Stimulated activated memory B cell treated with anti-CD40 and anti-IgM and Interleukin-4, amounts not matched to agents 10 μg/mL and 1 μg/mL and 100 μg/mL, for 72 hours (primary cell): ENCODE data around the gene RNF111.

ENCODE experiments used
- ATAC-seq: fragments of 150-1000 bp; cut with Tn5 transposase; 2 replicates; pipeline ENCODE4 v1.10.0; 2021
- H3K27ac Mint-ChIP-seq: one replicate; pipeline ENCODE4 v1.8.0; 2022; ENCODE audit warnings: mild to moderate bottlenecking, mixed read lengths
- H3K27me3 Mint-ChIP-seq: one replicate; pipeline ENCODE4 v1.8.0; 2022; ENCODE audit warnings: mixed read lengths
- H3K36me3 Mint-ChIP-seq: one replicate; pipeline ENCODE4 v1.8.0; 2022; ENCODE audit warnings: mixed read lengths
- H3K4me1 Mint-ChIP-seq: one replicate; pipeline ENCODE4 v1.8.0; 2022; ENCODE audit warnings: mixed read lengths
- H3K4me3 Mint-ChIP-seq: one replicate; pipeline ENCODE4 v1.8.0; 2022; ENCODE audit warnings: mild to moderate bottlenecking, moderate library complexity, mixed read lengths
- H3K9me3 Mint-ChIP-seq: one replicate; pipeline ENCODE4 v1.8.0; 2022; ENCODE audit warnings: mixed read lengths

Gene RNF111

DNA sequence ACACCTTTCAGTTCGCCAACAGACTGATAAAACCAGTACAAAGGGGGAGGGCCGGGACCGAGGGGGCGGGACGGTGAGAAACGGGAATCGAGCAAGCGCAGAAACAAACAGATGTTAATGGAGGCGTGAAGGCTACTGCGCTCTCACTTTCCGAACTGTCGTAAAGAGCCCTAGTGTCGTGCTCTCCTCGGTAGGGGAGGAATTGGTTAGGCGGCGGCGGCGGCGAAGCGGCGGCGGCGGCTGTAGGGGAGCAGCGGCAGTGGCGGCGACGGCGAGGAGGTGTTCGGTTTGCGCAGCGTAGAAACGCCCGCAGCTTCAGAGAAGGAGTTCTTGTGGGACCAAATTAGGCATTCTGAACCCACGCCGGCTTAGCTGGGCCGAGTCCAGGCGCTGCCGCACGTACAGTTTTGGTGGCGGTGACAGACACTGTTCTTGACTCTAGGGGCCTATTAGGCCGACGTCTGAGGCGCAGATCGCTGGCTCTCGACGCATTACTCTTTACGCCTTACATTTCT lies at the start of gene RNF111:
RNF111 (plus strand) TSS at position 173 of the 515 bp plus-strand sequence. CDS start 43,160 bp downstream, outside the sequence.
- H3K4me1 Mint-ChIP-seq: peaks cover 33% of the 10 kb centered on the region
- H3K27me3 Mint-ChIP-seq: no peaks in the 10 kb centered on the region
- H3K36me3 Mint-ChIP-seq: peaks cover 15% of the 10 kb centered on the region
- H3K27ac Mint-ChIP-seq: peak within 1 kb of the TSS; percentile 96
- peak; percentile 94 for ATAC-seq
- H3K4me3 Mint-ChIP-seq: peak within 1 kb of the TSS; percentile 92
- H3K9me3 Mint-ChIP-seq: no peaks in the 10 kb centered on the region

- ATAC-seq: no peak
- no peaks in the 10 kb centered on the region for H3K4me1 Mint-ChIP-seq
- no peak overlapping the region for H3K4me3 Mint-ChIP-seq
- H3K9me3 Mint-ChIP-seq: no peaks in the 10 kb centered on the region
- H3K27me3 Mint-ChIP-seq: no peaks in the 10 kb centered on the region
- no peak overlapping the region for H3K27ac Mint-ChIP-seq
- no peaks in the 10 kb centered on the region for H3K36me3 Mint-ChIP-seq
Observed at GRCh38 chr15:58947179-58947578, 40.3 kb upstream of the RNF111 start.

DNA sequence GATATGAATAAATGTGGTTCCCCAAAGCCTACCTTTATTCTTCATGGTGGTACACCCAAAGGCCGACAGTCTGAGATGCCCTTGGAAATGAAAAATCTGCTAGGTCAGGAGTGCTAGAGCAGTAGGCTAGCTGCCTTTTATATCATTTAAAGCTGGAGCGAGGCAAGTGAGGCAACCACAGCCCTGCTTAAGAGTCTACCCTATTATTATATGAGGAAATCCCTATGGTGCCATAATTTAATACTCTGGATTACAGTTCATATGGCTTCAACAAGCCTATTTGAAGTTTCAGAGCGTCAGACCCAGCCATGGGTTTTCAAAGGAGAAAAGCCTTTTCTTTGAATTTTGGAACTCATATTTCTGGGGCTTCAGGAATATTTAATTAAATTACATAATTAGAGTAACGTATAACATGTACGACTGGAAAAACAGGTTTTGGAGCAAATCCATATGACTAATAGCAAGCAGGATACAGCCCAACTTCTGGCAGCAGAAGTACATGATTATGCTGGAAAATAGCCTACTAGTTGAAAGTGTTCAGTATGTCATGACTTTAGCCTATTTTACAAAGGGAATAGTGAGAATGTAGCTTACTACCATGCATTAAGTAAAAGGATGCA lies 36.0 kb upstream of the RNF111 start:
- H3K4me1 Mint-ChIP-seq: peaks cover 6% of the 10 kb centered on the region
- no peak for ATAC-seq
- H3K36me3 Mint-ChIP-seq: no peaks in the 10 kb centered on the region
- no peaks in the 10 kb centered on the region for H3K9me3 Mint-ChIP-seq
- H3K4me3 Mint-ChIP-seq: no peak overlapping the region
- no peak overlapping the region for H3K27ac Mint-ChIP-seq
- H3K27me3 Mint-ChIP-seq: no peaks in the 10 kb centered on the region

DNA sequence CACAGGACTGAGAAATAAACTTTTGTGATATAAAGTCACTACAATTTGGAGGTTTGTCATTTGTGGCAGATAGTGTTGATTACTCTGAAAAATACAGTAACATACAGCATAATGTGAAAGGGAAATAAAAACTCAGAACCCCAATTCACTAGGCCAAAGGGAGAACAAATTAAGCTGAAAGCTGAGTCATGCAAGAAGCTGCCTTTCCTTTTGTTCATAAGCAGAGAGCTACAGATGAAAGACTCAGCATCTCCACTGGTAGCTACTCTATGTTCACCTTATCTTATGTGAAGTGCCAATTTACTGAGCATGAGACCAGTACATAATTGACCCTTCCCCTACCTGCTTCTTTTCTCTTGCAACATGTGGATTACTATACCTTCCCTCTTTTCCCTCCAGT lies 34.7 kb upstream of the RNF111 start:
- H3K27me3 Mint-ChIP-seq: no peaks in the 10 kb centered on the region
- H3K4me3 Mint-ChIP-seq: no peak overlapping the region
- ATAC-seq: no peak
- no peaks in the 10 kb centered on the region for H3K36me3 Mint-ChIP-seq
- peaks cover 12% of the 10 kb centered on the region for H3K4me1 Mint-ChIP-seq
- H3K9me3 Mint-ChIP-seq: no peaks in the 10 kb centered on the region
- H3K27ac Mint-ChIP-seq: no peak overlapping the region

DNA sequence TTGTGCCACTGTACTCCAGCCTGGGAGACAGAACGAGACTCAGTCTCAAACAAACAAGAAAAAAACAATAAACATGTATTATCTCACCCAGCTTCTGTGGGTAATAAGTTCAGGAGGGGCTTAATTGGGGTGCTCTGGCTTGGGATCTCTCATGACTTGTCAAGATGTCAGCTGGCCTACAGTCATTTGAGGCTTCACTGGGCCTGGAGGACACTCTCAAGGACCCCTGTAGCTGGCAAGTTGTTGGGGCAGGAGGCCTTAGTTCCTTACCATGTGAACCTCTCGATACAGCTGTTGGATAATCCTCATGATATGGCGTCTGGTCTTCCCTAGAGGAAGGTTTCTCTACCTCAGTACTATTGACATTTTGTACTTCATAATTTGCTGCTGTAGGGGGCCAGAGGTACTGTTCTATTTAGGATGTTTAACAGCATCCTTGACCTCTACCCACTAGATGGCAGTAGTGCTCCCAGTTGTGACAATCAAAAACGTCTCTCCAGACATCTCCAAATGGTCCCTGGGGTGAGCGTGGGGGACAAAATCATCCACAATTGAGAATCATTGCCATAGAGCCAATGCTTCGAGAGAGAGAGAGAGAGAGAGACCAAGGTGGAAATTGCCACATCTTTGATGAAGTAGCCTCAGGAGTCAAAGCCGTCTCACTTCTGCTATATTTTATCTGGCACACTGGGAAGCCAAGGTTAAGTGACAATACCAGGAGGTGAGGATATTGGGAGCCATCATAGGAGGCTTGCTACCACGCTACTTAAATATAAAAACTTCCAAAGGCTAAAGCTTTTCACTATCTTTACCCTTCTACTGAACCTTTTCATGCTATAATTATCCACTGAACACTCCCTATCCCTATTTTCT lies 30.1 kb upstream of the RNF111 start:
- H3K4me1 Mint-ChIP-seq: peaks cover 11% of the 10 kb centered on the region
- no peak overlapping the region for H3K4me3 Mint-ChIP-seq
- no peaks in the 10 kb centered on the region for H3K27me3 Mint-ChIP-seq
- H3K9me3 Mint-ChIP-seq: no peaks in the 10 kb centered on the region
- peak; percentile 88 for ATAC-seq
- H3K36me3 Mint-ChIP-seq: no peaks in the 10 kb centered on the region
- H3K27ac Mint-ChIP-seq: peak overlapping the region; percentile 8

DNA sequence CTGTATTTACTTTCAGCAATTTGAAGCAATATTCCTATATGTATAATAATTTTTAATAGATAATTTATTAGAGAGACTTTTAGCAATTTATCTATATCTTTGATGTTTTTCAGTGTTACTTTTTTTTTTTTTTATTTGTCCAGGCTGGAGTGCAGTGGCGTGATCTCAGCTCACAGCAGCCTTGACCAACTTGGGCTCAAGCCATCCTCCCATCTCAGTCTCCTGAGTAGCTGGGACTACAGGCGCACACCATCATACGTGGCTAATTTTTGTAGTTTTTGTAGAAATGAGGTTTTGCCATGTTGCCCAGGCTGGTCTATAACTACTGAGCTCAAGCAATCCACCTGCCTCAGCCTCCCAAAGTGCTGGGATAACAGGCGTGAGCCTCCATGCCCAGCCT lies 28.7 kb upstream of the RNF111 start:
- no peaks in the 10 kb centered on the region for H3K9me3 Mint-ChIP-seq
- H3K27ac Mint-ChIP-seq: no peak overlapping the region
- no peak for ATAC-seq
- H3K27me3 Mint-ChIP-seq: no peaks in the 10 kb centered on the region
- no peak overlapping the region for H3K4me3 Mint-ChIP-seq
- H3K36me3 Mint-ChIP-seq: no peaks in the 10 kb centered on the region
- peaks cover 6% of the 10 kb centered on the region for H3K4me1 Mint-ChIP-seq

GRCh38 chr15:58962136-58962535 lies 25.3 kb upstream of the RNF111 start:
- Mint-ChIP-seq H3K4me1 (peaks cover 6% of the 10 kb centered on the region), H3K36me3 (no peaks in the 10 kb centered on the region), H3K27ac (no peak overlapping the region), H3K9me3 (no peaks in the 10 kb centered on the region), H3K4me3 (no peak overlapping the region), H3K27me3 (no peaks in the 10 kb centered on the region)
- ATAC-seq: no peak

DNA sequence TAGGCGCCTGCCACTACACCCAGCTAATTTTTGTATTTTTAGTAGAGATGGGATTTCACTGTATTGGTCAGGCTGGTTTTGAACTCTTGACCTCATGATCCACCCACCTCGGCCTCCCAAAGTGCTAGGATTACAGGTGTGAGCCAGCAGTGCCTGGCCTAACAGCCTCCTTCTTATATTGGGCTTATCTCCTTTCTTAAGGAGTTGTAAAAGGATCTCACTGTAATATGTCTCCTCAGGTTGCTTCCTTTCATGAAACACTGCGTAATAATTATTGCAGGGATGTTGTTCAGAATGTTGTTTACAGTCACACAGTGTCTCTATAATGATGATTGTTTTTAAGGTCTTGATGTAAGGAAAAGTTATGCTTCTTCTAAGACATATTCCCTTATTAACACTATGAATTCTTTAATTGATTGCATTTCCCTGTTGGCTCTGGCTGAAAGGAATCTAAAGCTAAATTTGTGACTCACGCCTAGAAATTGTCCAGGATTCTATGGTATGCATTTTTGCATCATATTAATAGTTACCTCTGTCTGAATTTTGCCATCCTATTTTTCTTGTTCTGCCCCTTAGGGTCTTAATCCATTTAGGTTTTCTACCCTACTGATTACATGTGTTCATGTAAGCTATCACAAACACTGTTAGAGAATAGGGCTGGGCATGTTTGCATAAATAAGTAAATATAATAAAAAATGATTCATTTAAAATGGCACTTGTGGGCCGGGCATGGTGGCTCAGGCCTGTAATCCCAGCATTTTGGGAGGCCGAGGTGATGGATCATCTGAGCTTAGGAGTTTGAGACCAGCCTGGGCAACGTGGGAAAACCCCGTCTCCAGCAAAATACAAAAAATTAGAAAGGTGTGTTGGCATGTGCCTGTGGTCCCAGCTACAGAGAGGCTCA lies 24.5 kb upstream of the RNF111 start:
- H3K27me3 Mint-ChIP-seq: no peaks in the 10 kb centered on the region
- no peak for ATAC-seq
- H3K9me3 Mint-ChIP-seq: no peaks in the 10 kb centered on the region
- no peak overlapping the region for H3K27ac Mint-ChIP-seq
- no peaks in the 10 kb centered on the region for H3K4me1 Mint-ChIP-seq
- no peaks in the 10 kb centered on the region for H3K36me3 Mint-ChIP-seq
- no peak overlapping the region for H3K4me3 Mint-ChIP-seq

DNA sequence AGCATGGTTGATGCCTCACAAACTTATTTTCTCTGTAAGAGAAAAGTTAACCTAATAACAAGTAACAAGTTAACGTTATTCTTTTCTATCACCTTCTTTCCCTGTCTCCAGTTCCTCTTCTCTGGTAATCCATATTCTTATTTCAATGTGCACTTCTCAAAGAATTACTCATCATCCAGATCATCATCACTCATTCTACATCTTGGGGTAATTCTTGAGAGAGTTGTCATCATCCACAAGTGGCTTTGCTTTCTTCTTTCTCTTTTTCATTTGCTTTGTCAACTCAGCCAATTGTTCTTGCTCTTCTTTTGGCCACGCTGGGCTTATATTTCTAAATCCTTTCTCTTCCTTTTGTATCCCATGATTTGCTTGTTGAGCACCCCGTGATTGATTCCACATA lies 20.8 kb upstream of the RNF111 start:
- H3K36me3 Mint-ChIP-seq: no peaks in the 10 kb centered on the region
- H3K4me1 Mint-ChIP-seq: no peaks in the 10 kb centered on the region
- no peaks in the 10 kb centered on the region for H3K27me3 Mint-ChIP-seq
- H3K4me3 Mint-ChIP-seq: no peak overlapping the region
- ATAC-seq: no peak
- H3K27ac Mint-ChIP-seq: peak overlapping the region; percentile 15
- H3K9me3 Mint-ChIP-seq: no peaks in the 10 kb centered on the region

DNA sequence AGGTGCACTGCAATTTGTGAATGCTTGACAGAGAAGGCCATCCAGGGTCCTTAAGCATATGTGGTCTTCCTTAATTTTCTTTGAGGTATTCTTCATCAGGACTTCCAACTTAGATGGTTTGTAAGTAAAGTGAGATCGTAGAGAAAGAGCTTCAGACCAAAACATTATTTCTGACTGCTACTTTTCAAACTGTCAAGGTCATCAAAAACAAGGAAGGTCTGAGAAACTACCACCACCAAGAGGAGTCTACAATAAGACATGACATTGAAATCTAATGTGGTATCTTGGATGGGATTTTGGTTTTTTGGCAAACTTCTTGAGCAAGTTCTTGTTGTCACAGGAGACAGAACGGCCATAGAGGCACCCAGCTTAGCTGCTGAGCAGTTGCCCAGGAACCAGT lies 20.0 kb upstream of the RNF111 start:
- H3K27ac Mint-ChIP-seq: peak overlapping the region; percentile 15
- H3K27me3 Mint-ChIP-seq: no peaks in the 10 kb centered on the region
- H3K4me3 Mint-ChIP-seq: no peak overlapping the region
- H3K4me1 Mint-ChIP-seq: no peaks in the 10 kb centered on the region
- ATAC-seq: no peak
- no peaks in the 10 kb centered on the region for H3K9me3 Mint-ChIP-seq
- H3K36me3 Mint-ChIP-seq: no peaks in the 10 kb centered on the region

DNA sequence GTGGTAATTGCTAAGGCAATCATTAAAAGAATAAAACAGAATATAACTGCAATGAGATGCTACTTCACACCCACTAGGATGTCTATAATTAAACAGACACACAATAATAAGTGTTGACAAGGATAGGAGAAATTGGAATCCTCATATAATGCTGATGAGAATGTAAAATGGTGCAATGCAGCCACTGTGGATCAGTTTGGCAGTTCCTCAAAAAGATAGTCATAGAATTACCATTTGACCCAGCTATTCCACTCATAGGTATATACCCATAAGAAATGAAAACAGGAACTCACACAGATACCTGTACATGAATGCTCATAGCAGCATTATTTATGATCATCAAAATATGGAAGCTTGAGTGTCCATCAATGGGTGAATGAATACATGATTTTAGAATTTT lies 9.6 kb upstream of the RNF111 start:
- Mint-ChIP-seq H3K36me3 (no peaks in the 10 kb centered on the region), H3K4me1 (peaks cover 74% of the 10 kb centered on the region), H3K4me3 (no peak overlapping the region), H3K27me3 (no peaks in the 10 kb centered on the region), H3K27ac (peak overlapping the region; percentile 62), H3K9me3 (no peaks in the 10 kb centered on the region)
- ATAC-seq: no peak

GRCh38 chr15:58980351-58980939 lies 7.0 kb upstream of the RNF111 start:
- Mint-ChIP-seq H3K36me3 (no peaks in the 10 kb centered on the region), H3K9me3 (no peaks in the 10 kb centered on the region), H3K27ac (peak overlapping the region; percentile 97), H3K4me1 (peaks cover 57% of the 10 kb centered on the region), H3K4me3 (peak overlapping the region; percentile 73), H3K27me3 (no peaks in the 10 kb centered on the region)
- no peak for ATAC-seq

- no peak for ATAC-seq
- Mint-ChIP-seq H3K4me1 (peaks cover 45% of the 10 kb centered on the region), H3K9me3 (no peaks in the 10 kb centered on the region), H3K27ac (peak overlapping the region; percentile 88), H3K4me3 (peak overlapping the region; percentile 34), H3K27me3 (no peaks in the 10 kb centered on the region), H3K36me3 (no peaks in the 10 kb centered on the region)
Observed at GRCh38 chr15:58981808-58982475, 5.5 kb upstream of the RNF111 start.

DNA sequence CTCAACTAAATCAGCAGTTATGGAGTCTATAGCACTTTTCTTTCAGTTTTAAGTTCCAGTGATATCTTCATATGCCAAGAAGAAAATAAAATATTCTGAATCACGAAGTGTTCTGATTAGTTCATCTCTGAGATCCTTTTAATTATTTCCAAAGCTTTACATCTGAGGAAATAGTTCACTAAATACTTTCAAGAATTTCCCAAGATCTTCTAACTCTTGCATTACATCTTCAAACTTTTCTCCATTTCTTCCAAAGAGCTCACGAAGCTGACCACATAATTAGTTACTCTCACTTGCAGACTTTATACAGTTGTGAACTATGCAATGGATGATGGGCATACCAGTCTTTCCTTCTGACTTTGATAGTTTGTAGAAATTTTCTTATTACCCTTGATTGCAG lies 4.2 kb upstream of the RNF111 start:
- no peak for ATAC-seq
- Mint-ChIP-seq H3K4me3 (no peak overlapping the region), H3K4me1 (peaks cover 38% of the 10 kb centered on the region), H3K27me3 (no peaks in the 10 kb centered on the region), H3K27ac (peak overlapping the region; percentile 3), H3K9me3 (no peaks in the 10 kb centered on the region), H3K36me3 (no peaks in the 10 kb centered on the region)
